Liver (tissue), 9 donors: ENCODE measurements around the gene ITIH4. TPM values are rescaled to one million over a fixed set of nuclear protein-coding genes. Genes with fewer than 3 reads are reported as not detected.
"Not testable (repeated sequence)": the region's sequence is repeated elsewhere in the genome, so short reads cannot be mapped to it uniquely, and the experiment has no call there.

ENCODE experiments used
- DNase-seq: peaks from one replicate; pipeline ENCODE4 v3.0.0-alpha.2; 2017; ENCODE audit warnings: low spot score
- H3K27ac ChIP-seq, 2 donors: one replicate each; pipeline ENCODE4 v1.7.0; 2013; ENCODE audit warnings: inconsistent platforms in 2 of 2, low read length in 2 of 2, control low read depth in 1 of 2, low read depth in 1 of 2, mild to moderate bottlenecking in 1 of 2
- H3K27me3 ChIP-seq, 4 donors: one replicate each; pipeline versions ENCODE4 v1.6.1 to v1.7.0; 2013; ENCODE audit warnings: low read length in 3 of 4, inconsistent platforms in 1 of 4, mild to moderate bottlenecking in 1 of 4, moderate library complexity in 1 of 4; ENCODE audit not compliant: control insufficient read depth in 4 of 4, insufficient read depth in 4 of 4
- H3K36me3 ChIP-seq, 4 donors: one replicate each; pipeline versions ENCODE4 v1.6.1 to v1.7.0; 2013; ENCODE audit warnings: low read length in 3 of 4, mild to moderate bottlenecking in 3 of 4, low read depth in 1 of 4, moderate library complexity in 1 of 4; ENCODE audit not compliant: control insufficient read depth in 4 of 4, insufficient read depth in 3 of 4
- H3K4me1 ChIP-seq, 4 donors: one replicate each; pipeline versions ENCODE4 v1.6.1 to v1.7.0; 2013; ENCODE audit warnings: low read length in 3 of 4, mild to moderate bottlenecking in 3 of 4, moderate library complexity in 1 of 4; ENCODE audit not compliant: control insufficient read depth in 4 of 4, insufficient read depth in 4 of 4
- H3K4me3 ChIP-seq, 3 donors: one replicate each; pipeline versions ENCODE4 v1.6.1 to v1.7.0; 2013; ENCODE audit warnings: low read length in 3 of 3, control low read depth in 1 of 3, low read depth in 1 of 3, mild to moderate bottlenecking in 1 of 3
- H3K9ac ChIP-seq, 2 donors: one replicate each; pipeline ENCODE4 v1.7.0; 2013; ENCODE audit warnings: low read length in 2 of 2, mild to moderate bottlenecking in 2 of 2, moderate library complexity in 2 of 2, control low read depth in 1 of 2, low read depth in 1 of 2
- H3K9me3 ChIP-seq, 4 donors: one replicate each; pipeline versions ENCODE4 v1.6.1 to v1.7.0; 2013; ENCODE audit warnings: low read length in 3 of 4; ENCODE audit not compliant: control insufficient read depth in 4 of 4
- ATF3 ChIP-seq: IDR thresholded peaks from 2 replicates; pipeline ENCODE4 v1.6.1; 2016; ENCODE audit warnings: antibody characterized with exemption
- CTCF ChIP-seq: fragments of 150-350 bp; IDR thresholded peaks from 2 replicates; pipeline ENCODE4 v1.5.1; 2017; ENCODE audit warnings: improper control_type of control experiment, low read depth, low read length; ENCODE audit not compliant: missing input control
- EGR1 ChIP-seq, 2 donors: IDR thresholded peaks; 2 replicates each; pipeline ENCODE4 v1.6.1; 2016 to 2018; ENCODE audit warnings: antibody characterized with exemption in 2 of 2, low read depth in 2 of 2
- FOXA1 ChIP-seq: IDR thresholded peaks from 2 replicates; pipeline ENCODE4 v1.6.1; 2016; ENCODE audit warnings: antibody characterized with exemption
- FOXA2 ChIP-seq: IDR thresholded peaks from 2 replicates; pipeline ENCODE4 v1.6.1; 2016; ENCODE audit warnings: antibody characterized with exemption
- GABPA ChIP-seq, 2 donors: IDR thresholded peaks in 1 of 2; conservative IDR thresholded peaks in 1 of 2; 2 replicates each; pipeline ENCODE4 v1.6.1; 2016; ENCODE audit warnings: antibody characterized with exemption in 2 of 2, mild to moderate bottlenecking in 1 of 2, moderate library complexity in 1 of 2
- HNF4A ChIP-seq, 2 donors: conservative IDR thresholded peaks; 2 replicates each; pipeline ENCODE4 v1.6.1; 2016; ENCODE audit warnings: antibody characterized with exemption in 2 of 2, mild to moderate bottlenecking in 2 of 2
- HNF4G ChIP-seq: IDR thresholded peaks from 2 replicates; pipeline ENCODE4 v1.6.1; 2016; ENCODE audit warnings: antibody characterized with exemption
- JUND ChIP-seq, 2 donors: IDR thresholded peaks; 2 replicates each; pipeline ENCODE4 v1.6.1; 2016; ENCODE audit warnings: antibody characterized with exemption in 2 of 2
- MAX ChIP-seq: IDR thresholded peaks from 2 replicates; pipeline ENCODE4 v1.6.1; 2016; ENCODE audit warnings: antibody characterized with exemption
- NR2F2 ChIP-seq: IDR thresholded peaks from 2 replicates; pipeline ENCODE4 v1.6.1; 2016; ENCODE audit warnings: antibody characterized with exemption
- RAD21 ChIP-seq, 2 donors: IDR thresholded peaks; 2 replicates each; pipeline ENCODE4 v1.6.1; 2016; ENCODE audit warnings: antibody characterized with exemption in 2 of 2, mild to moderate bottlenecking in 2 of 2
- REST ChIP-seq: IDR thresholded peaks from 2 replicates; pipeline ENCODE4 v1.6.1; 2016; ENCODE audit warnings: antibody characterized with exemption, mild to moderate bottlenecking
- RXRA ChIP-seq, 2 donors: IDR thresholded peaks; 2 replicates each; pipeline ENCODE4 v1.6.1; 2017 to 2018; ENCODE audit warnings: antibody characterized with exemption in 2 of 2, mild to moderate bottlenecking in 1 of 2
- SP1 ChIP-seq: IDR thresholded peaks from 2 replicates; pipeline ENCODE4 v1.6.1; 2018; ENCODE audit warnings: antibody characterized with exemption, mild to moderate bottlenecking
- TAF1 ChIP-seq: conservative IDR thresholded peaks from 2 replicates; pipeline ENCODE4 v1.6.1; 2016; ENCODE audit warnings: antibody characterized with exemption, mild to moderate bottlenecking
- YY1 ChIP-seq: IDR thresholded peaks from 2 replicates; pipeline ENCODE4 v1.6.1; 2016; ENCODE audit warnings: antibody characterized with exemption, mild to moderate bottlenecking
- ZBTB33 ChIP-seq: IDR thresholded peaks from 2 replicates; pipeline ENCODE4 v1.6.1; 2016; ENCODE audit warnings: antibody characterized with exemption
- WGBS: extraction: QIAGEN DNeasy Blood & Tissue Kit; methylation state at CpG from one replicate; pipeline ENCODE4 v1.1.7; 2013; 5-methylcytosine and 5-hydroxymethylcytosine counted together
- polyA plus RNA-seq, 2 donors: library from polyadenylated mRNA; stranded (reverse) in 1 of 2; unstranded in 1 of 2; fragments of 200-250 nt in 1 of 2; fragments of >200 nt in 1 of 2; fragmentation: Nextera tagmentation in 1 of 2; extraction: Ambion mirVana in 1 of 2; gene quantifications; one replicate each; pipeline versions ENCODE4 v1.2.1 to v1.2.3, GENCODE V29; 2013 to 2015
- total RNA-seq, 2 donors: library from RNA; depleted of rRNA; stranded (reverse); fragments of >200 nt; gene quantifications; one replicate each; pipeline ENCODE4 v1.2.3, GENCODE V29; 2014
- donor health status: healthy.
- donor health status: healthy.
- donor health status: healthy.
- donor health status: healthy.
- donor health status: healthy.

Gene ITIH4
- total and polyA plus RNA-seq, 4 donors, result 447 to 3,354 (median 2,410) TPM

GRCh38 chr3:52777127-52777958 lies 53.1 kb downstream of the ITIH4 start, which contains the start of gene ITIH1:
Gene ITIH1, plus strand, starts transcription at chr3:52777599. Its CDS starts 17 bp downstream, at chr3:52777616.
- peak within 1 kb of the TSS; percentile 49 to 86 (median 73) for H3K4me3 ChIP-seq
- TF ChIP-seq JUND (IDR thresholded peaks at IDR 0.05), result no peak
- no peak for TF ChIP-seq CTCF
- TF ChIP-seq ZBTB33, result no peak
- TF ChIP-seq TAF1, result peak; percentile 46
- TF ChIP-seq FOXA2, result peak; percentile 78
- TF ChIP-seq FOXA1, result peak; percentile 61
- TF ChIP-seq GABPA (IDR thresholded peaks at IDR 0.05 in 1 of 2, conservative IDR thresholded peaks at IDR 0.05 in 1 of 2), result no peak
- peak; percentile 20 to 48 for TF ChIP-seq HNF4A (conservative IDR thresholded peaks at IDR 0.05)
- no peak for TF ChIP-seq EGR1 (IDR thresholded peaks at IDR 0.05; ENCODE audit: low read depth in 2 of 2)
- TF ChIP-seq REST, result peak; percentile 66
- no peak for TF ChIP-seq RAD21 (IDR thresholded peaks at IDR 0.05)
- TF ChIP-seq YY1, result peak; percentile 73
- TF ChIP-seq MAX, result no peak
- TF ChIP-seq ATF3, result no peak
- TF ChIP-seq HNF4G, result no peak
- TF ChIP-seq SP1, result peak; percentile 29
- TF ChIP-seq NR2F2, result no peak
- TF ChIP-seq RXRA (IDR thresholded peaks at IDR 0.05), result peak; percentile 61 to 66
- 37% methylated on average over 12 of the region's 12 CpGs for WGBS
- H3K27me3 ChIP-seq, result no peaks in the 10 kb centered on the region
- H3K9me3 ChIP-seq, result no peaks in the 10 kb centered on the region
- H3K9ac ChIP-seq, result peak within 1 kb of the TSS; percentile 76 to 97
- peak; percentile 39 for DNase-seq
- peak within 1 kb of the TSS; percentile 92 to 99 for H3K27ac ChIP-seq
- peaks cover 11 to 80% (median 63%) of the 10 kb centered on the region in 4 donors for H3K4me1 ChIP-seq
- H3K36me3 ChIP-seq, result peaks cover 2 to 16% (median 8%) of the 10 kb centered on the region in 4 donors

GRCh38 chr3:52776486-52776885 lies 54.0 kb downstream of the ITIH4 start:
- Histone ChIP-seq H3K4me1 (peaks cover 9 to 77% (median 61%) of the 10 kb centered on the region in 4 donors), H3K9ac (peak overlapping the region in 1 of 2 donors; percentile 78), H3K4me3 (peak overlapping the region in 1 of 3 donors; percentile 49), H3K27ac (peak overlapping the region; percentile 92 to 99)
- WGBS, result 43% methylated on average over 6 of the region's 6 CpGs
- not testable (repeated sequence) for H3K9me3 ChIP-seq, DNase-seq, H3K27me3 ChIP-seq, H3K36me3 ChIP-seq
